Aorta (tissue), 5 donors: ENCODE measurements around the gene FGD3. TPM values are rescaled to one million over a fixed set of nuclear protein-coding genes. Genes with fewer than 3 reads are reported as not detected.

ENCODE experiments used
- ATAC-seq: fragments of 200-7000 bp; cut with Tn5 transposase; one replicate; pipeline ENCODE4 v1.9.1; 2022; ENCODE audit warnings: moderate library complexity; ENCODE audit not compliant: low FRiP score
- DNase-seq, 2 donors: peaks; one replicate each; pipeline ENCODE4 v3.0.0-alpha.2; 2020
- H3K27ac ChIP-seq, 2 donors: one replicate each; pipeline ENCODE4 v1.5.1; 2013; ENCODE audit warnings: low read length in 2 of 2, mild to moderate bottlenecking in 2 of 2, moderate library complexity in 2 of 2, control low read depth in 1 of 2, inconsistent platforms in 1 of 2, low read depth in 1 of 2
- H3K27me3 ChIP-seq, 2 donors: one replicate each; pipeline ENCODE4 v1.6.1; 2013; ENCODE audit warnings: control low read depth in 1 of 2, low read length in 1 of 2, mild to moderate bottlenecking in 1 of 2, moderate library complexity in 1 of 2; ENCODE audit not compliant: insufficient read depth in 2 of 2, control insufficient read depth in 1 of 2
- H3K36me3 ChIP-seq, 2 donors: one replicate each; pipeline ENCODE4 v1.6.1; 2013; ENCODE audit warnings: control low read depth in 1 of 2, low read length in 1 of 2, mild to moderate bottlenecking in 1 of 2; ENCODE audit not compliant: insufficient read depth in 2 of 2, control insufficient read depth in 1 of 2
- H3K4me1 ChIP-seq, 2 donors: one replicate each; pipeline ENCODE4 v1.6.1; 2013; ENCODE audit warnings: low read length in 2 of 2, control low read depth in 1 of 2, mild to moderate bottlenecking in 1 of 2, moderate library complexity in 1 of 2; ENCODE audit not compliant: insufficient read depth in 2 of 2, control insufficient read depth in 1 of 2
- H3K4me3 ChIP-seq, 2 donors: one replicate each; pipeline ENCODE4 v1.5.1; 2013; ENCODE audit warnings: low read length in 2 of 2, control low read depth in 1 of 2, mild to moderate bottlenecking in 1 of 2
- H3K9me3 ChIP-seq: one replicate; pipeline ENCODE4 v1.6.1; 2013; ENCODE audit warnings: mild to moderate bottlenecking, low read length; ENCODE audit not compliant: control insufficient read depth
- WGBS, 2 donors: extraction: QIAGEN DNeasy Blood & Tissue Kit; methylation state at CpG; one replicate each; pipeline ENCODE4 v1.1.7; 2013; 5-methylcytosine and 5-hydroxymethylcytosine counted together
- intact Hi-C, 2 donors: fragments of 100-400 bp; cut with DNase I; formaldehyde crosslinking; loops; one replicate each; pipeline versions ENCODE4 v1.14.2 to v1.15.0; 2022
- polyA plus RNA-seq, 2 donors: library from polyadenylated mRNA; stranded (reverse); fragments of 200-250 nt; gene quantifications; one replicate each; pipeline ENCODE4 v1.2.3, GENCODE V29; 2013
- total RNA-seq, 2 donors: library from RNA; stranded (reverse); fragmentation: NEBNext Ultra II Directional; extraction: Animal tissue kit (Norgen Biotek cat#: 25700); gene quantifications; one replicate each; pipeline ENCODE4 v1.2.1, GENCODE V29; 2021
- donor health status: healthy with polysubstance abuse.
- donor health status: Bipolar disorder and iron deficiency.
- donor health status: DM: no; HTN: no; CAD: no.
- donor health status: DM: no; HTN: no; CAD: no.
- donor health status: DM: yes; HTN: yes; CAD: no.

Gene FGD3
- total and polyA plus RNA-seq, 4 donors: 0.69 to 13.4 (median 5.8) TPM

GRCh38 chr9:93059715-93060578 lies 112.6 kb downstream of the FGD3 start:
- Histone ChIP-seq H3K36me3 (no peaks in the 10 kb centered on the region), H3K27ac (peak overlapping the region in 1 of 2 donors; percentile 7), H3K4me3 (no peak overlapping the region), H3K27me3 (no peaks in the 10 kb centered on the region), H3K4me1 (no peaks in the 10 kb centered on the region), H3K9me3 (no peaks in the 10 kb centered on the region)
- no peak for DNase-seq
- ATAC-seq: no peak
- intact Hi-C loops: loop anchor here in 1 of 2 donors (10.0 kb wide), 1 partner anchor 185 kb away; the partner anchor contains the start of gene ZNF484
- 69 to 71% methylated on average over 7 of the region's 7 CpGs for WGBS, 2 donors

- Histone ChIP-seq H3K27ac (no peak overlapping the region), H3K4me3 (no peak overlapping the region), H3K27me3 (no peaks in the 10 kb centered on the region), H3K9me3 (no peaks in the 10 kb centered on the region), H3K36me3 (no peaks in the 10 kb centered on the region), H3K4me1 (no peaks in the 10 kb centered on the region)
- intact Hi-C loops: no loop called here
- ATAC-seq: no peak
- DNase-seq: no peak
- 54 to 65% methylated on average over 8 of the region's 8 CpGs for WGBS, 2 donors
Measured at GRCh38 chr9:93060746-93061259, 113.5 kb downstream of the FGD3 start.

GRCh38 chr9:93061260-93061751 lies 114.0 kb downstream of the FGD3 start:
- ATAC-seq (no peak), DNase-seq (no peak)
- Histone ChIP-seq H3K27ac (no peak overlapping the region), H3K36me3 (no peaks in the 10 kb centered on the region), H3K9me3 (no peaks in the 10 kb centered on the region), H3K27me3 (no peaks in the 10 kb centered on the region), H3K4me3 (no peak overlapping the region), H3K4me1 (no peaks in the 10 kb centered on the region)
- intact Hi-C loops: no loop called here
- WGBS, 2 donors: 64 to 65% methylated on average over 4 of the region's 4 CpGs

GRCh38 chr9:93061791-93062763 lies 114.8 kb downstream of the FGD3 start:
- Histone ChIP-seq H3K27ac (no peak overlapping the region), H3K27me3 (no peaks in the 10 kb centered on the region), H3K4me1 (no peaks in the 10 kb centered on the region), H3K36me3 (no peaks in the 10 kb centered on the region), H3K4me3 (no peak overlapping the region), H3K9me3 (no peaks in the 10 kb centered on the region)
- ATAC-seq (no peak), DNase-seq (no peak)
- 89 to 91% methylated on average over 19 of the region's 19 CpGs for WGBS, 2 donors
- intact Hi-C loops: no loop called here

GRCh38 chr9:93064392-93065134 lies 117.2 kb downstream of the FGD3 start:
- no peak overlapping the region for H3K4me3 ChIP-seq
- H3K4me1 ChIP-seq: no peaks in the 10 kb centered on the region
- no peak overlapping the region for H3K27ac ChIP-seq
- no peaks in the 10 kb centered on the region for H3K36me3 ChIP-seq
- peak; percentile 49 for ATAC-seq
- DNase-seq: peak in 1 of 2 donors; percentile 70
- 80 to 82% methylated on average over 12 of the region's 12 CpGs for WGBS, 2 donors
- no peaks in the 10 kb centered on the region for H3K9me3 ChIP-seq
- intact Hi-C loops: no loop called here
- no peaks in the 10 kb centered on the region for H3K27me3 ChIP-seq

GRCh38 chr9:93065135-93065720 lies 117.9 kb downstream of the FGD3 start:
- no peaks in the 10 kb centered on the region for H3K9me3 ChIP-seq
- DNase-seq (peak in 1 of 2 donors; percentile 61), ATAC-seq (no peak)
- WGBS, 2 donors: 43 to 48% methylated on average over 15 of the region's 15 CpGs
- intact Hi-C loops: no loop called here
- no peak overlapping the region for H3K4me3 ChIP-seq
- no peaks in the 10 kb centered on the region for H3K27me3 ChIP-seq
- no peaks in the 10 kb centered on the region for H3K4me1 ChIP-seq
- no peaks in the 10 kb centered on the region for H3K36me3 ChIP-seq
- H3K27ac ChIP-seq: no peak overlapping the region

- H3K4me1 ChIP-seq: no peaks in the 10 kb centered on the region
- no peaks in the 10 kb centered on the region for H3K27me3 ChIP-seq
- ATAC-seq (no peak), DNase-seq (no peak)
- no peaks in the 10 kb centered on the region for H3K9me3 ChIP-seq
- no peaks in the 10 kb centered on the region for H3K36me3 ChIP-seq
- intact Hi-C loops: no loop called here
- WGBS, 2 donors: 84 to 87% methylated on average over 3 of the region's 3 CpGs
- no peak overlapping the region for H3K4me3 ChIP-seq
- no peak overlapping the region for H3K27ac ChIP-seq
Measured at GRCh38 chr9:93066978-93067603, 119.8 kb downstream of the FGD3 start.
